Body of pancreas (tissue), 4 donors: ENCODE results near the gene PTGFRN.

Source experiments
- CTCF ChIP-seq, 7 experiments: fragments of 450-650 bp in 4 of 7; fragments of 200-600 bp in 3 of 7; sonication (generic) in 3 of 7; IDR thresholded peaks; one replicate each; pipeline ENCODE4 v1.5.1; 2016 to 2019; ENCODE audit warnings: antibody characterized with exemption in 7 of 7
- POLR2A ChIP-seq, 3 donors: fragments of 450-650 bp; IDR thresholded peaks; one replicate each; pipeline ENCODE4 v1.6.1; 2016; ENCODE audit warnings: antibody characterized with exemption in 3 of 3, mild to moderate bottlenecking in 2 of 3

- no peak for TF ChIP-seq POLR2A (IDR thresholded peaks at IDR 0.05)
- no peak for TF ChIP-seq CTCF (IDR thresholded peaks at IDR 0.05)
Observed at GRCh38 chr1:117003223-117003875, 93.6 kb downstream of the PTGFRN start.
